Measurements from ENCODE around the gene MRPS22.
A peak's percentile ranks its signal among the peaks of the same experiment; 100 is the strongest.

The MRPS22 gene

DNA sequence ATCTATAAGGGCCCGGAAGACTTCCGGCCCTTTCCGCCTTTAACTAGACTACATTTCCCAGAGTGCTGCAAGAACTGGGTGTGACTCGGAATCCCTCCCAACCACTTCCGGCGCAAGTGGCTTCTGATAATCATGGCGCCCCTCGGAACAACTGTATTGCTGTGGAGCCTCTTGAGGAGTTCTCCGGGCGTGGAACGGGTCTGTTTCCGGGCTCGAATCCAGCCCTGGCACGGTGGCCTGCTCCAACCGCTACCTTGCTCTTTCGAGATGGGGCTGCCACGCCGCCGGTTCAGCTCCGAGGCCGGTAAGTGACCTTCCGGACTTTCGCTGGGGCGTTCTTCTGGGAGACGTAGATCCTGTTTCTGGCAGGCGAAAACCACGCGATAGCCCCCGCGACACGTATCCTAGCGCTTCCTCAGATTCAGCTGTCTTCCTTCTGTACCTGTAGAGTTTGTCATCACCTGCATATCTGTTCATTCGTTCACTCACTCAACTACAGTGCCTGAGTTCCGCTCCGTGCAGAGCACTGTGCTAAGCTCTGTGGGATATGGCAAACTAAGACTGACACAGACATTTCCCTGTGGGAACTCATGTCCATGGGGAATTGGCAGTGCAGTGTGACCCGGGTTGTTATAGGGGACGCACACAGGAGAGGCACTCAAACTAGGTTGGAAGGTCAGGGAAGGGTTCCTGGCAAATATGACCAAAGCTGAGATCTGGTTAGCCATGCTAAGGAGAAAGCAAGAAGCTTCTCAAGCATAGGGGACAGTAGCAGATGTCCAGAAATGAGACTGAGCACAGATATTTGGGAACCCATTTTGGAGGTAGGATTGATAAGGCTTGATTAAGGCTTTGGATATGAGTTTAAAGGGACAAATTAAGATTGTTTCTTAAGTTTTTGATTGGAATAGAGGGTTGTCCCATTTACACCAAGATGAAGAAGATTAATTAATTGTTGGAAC lies at the start of gene MRPS22:
MRPS22 (plus strand) TSS at position 126 of the 962 bp plus-strand sequence; CDS start at position 133, 7 bp downstream.
- peak; percentile 80 for DNase-seq
- ATAC-seq, result peak; percentile 88

DNA sequence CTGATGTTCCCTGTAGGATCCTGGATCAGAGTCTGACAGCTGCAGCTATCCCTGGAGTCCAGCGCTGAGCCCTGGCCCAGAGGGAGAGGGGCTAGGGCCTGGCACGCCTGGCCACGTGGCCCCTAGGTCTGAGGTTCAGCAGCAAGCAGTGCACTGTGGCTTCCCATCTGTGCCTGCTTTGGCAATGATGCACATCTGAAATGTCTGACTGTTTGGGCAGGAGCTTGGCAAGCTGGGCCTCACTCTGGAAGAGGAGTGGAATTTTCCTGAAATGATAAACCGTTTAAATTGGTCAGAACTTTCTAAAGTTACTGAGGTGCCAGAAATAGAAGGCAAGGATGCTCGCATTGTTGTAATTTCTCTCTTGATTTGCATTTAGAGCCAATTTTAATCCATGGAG lies 48.8 kb upstream of the MRPS22 start:
- DNase-seq (no peak), ATAC-seq (no peak)

DNA sequence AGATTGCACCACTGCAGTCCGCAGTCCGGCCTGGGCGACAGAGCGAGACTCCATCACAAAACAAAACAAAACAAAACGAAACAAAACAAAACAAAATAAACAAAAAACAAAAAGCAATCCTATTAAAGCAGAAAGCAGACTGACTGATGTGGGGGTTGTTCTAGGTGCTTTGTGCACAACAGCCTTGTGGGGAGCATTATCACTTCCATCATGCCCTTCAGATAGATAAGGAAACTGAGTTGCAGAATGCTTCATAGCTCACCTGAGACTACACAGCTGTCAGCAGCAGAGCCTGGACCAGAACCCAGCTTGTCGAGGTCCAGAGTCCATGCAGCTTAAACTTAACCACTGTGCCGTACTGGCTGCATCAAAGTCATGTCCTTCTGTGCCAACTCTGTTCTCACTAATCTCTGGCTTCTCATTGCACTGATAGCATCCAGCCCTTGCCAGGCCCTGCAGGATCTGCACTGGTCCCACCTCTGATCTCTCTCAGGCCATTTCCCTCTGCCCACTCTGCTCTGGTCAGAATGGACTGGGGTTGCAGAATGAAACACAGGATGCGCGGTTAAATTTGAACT lies 47.6 kb upstream of the MRPS22 start:
- ATAC-seq (no peak), DNase-seq (no peak)

DNA sequence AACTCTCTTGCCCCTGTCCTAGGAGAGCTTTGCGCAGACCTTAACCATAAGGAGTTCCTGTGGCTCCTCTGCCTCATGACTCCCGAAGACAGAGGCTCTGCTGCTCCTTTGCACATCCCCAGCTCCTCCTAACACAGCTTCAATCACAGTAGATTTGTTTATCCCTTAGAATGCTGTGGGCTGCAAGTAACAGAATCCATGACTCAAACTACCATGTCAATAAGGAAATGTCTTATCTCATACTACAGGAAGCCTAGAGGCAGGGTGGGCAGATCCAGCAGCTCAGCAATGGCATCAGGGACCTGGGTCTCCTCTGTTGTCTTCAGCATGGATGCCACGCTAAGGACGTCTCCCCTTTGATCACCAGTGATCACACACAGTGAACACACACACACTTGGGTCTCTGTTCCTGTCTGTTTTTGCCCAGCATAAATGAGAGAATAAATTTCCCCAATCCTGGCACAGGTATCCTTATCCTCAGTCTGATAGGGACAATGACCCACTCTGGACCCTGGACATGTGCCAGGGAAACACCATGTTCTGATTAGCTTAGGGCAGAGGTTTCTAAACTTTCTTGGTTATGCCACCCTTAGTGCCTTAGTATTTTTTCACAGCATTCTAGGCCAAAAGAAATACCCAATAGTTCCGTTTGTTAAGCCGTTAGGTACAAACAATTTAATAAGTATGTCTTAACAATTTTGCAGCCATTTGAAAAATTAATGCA lies 46.1 kb upstream of the MRPS22 start:
- DNase-seq, result no peak
- no peak for ATAC-seq

DNA sequence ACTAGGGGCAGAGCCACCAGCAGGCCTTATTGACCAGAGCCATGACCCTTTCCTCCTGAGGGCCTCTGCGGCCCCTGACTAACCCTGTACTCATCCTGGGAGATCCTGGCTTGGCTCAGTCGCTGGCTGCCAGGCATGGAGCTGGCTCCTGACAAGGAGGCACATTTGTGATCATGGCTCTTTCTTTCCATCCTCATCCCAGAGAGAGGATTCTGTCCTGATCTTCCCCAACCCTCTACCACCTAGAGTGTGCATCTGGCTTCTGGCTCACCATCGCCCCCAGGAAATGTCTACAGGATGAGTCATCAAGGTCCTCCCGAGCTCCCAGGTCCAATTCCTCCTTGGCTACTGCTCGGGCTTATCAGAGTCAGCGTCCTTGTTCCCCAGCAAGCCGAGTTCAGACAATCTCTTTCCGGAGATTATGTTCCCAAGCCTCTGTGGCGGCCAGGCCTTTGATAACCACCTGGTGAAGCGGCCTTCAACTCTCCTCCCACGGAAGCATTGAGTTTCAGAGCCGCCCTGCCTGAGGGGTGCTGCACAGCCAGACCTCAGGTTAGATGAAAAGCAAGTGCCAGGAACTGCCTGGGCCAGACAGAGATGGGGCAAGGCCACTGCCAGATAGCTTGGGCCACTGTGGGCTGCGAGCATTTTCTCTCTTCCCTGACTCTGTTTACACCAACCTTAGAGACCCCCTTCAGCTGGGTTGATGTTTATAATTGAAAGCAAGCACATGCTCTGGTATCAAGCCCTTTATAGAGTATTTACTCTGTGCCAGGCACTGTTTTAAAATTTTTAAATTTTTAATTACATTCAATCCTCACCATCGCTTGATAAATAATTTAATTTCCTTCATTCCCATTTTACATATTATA lies 44.3 kb upstream of the MRPS22 start:
- ATAC-seq (no peak), DNase-seq (no peak)

DNA sequence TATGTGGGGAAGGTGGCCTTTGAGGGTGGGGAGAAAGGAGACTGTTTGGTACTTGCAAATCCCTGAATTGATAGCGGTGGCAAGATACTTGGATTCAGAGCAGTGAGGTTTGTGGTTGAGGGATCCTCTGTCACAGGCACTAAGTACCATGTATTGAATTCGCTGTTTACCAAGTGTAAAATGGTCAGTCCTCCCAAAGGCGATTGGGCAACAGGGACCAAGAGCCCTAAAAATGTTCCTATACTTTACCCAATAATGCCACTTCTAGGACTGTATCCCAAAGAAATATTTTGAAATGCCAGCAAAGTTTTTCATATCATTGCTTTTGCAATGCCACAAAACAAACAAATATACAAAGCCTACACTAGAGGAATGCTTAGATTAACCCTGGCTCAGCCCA lies 43.4 kb upstream of the MRPS22 start:
- no peak for ATAC-seq

DNA sequence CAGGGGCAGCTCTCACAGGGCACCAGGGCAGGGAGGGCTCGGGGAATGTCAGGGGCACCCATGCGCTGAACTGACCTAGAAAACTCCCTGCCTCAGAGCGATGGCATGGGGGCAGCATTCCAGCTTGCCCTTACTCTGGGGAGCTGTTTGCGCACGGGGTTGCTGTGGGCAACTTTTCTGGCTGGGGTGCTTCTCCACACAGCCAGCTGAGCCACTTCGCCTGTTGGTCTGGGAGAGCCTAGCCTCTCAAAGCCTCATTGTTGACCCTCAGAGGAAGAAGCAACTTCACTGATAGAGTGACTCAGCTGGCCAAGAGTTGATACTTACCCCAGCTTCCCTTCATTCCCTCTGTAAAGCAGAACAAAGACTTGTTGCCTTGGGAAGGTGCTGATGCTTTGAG lies 42.6 kb upstream of the MRPS22 start:
- DNase-seq (no peak), ATAC-seq (no peak)

More for the DNA sequence above, 43.4 kb upstream of the MRPS22 start:
- DNase-seq, result no peak

DNA sequence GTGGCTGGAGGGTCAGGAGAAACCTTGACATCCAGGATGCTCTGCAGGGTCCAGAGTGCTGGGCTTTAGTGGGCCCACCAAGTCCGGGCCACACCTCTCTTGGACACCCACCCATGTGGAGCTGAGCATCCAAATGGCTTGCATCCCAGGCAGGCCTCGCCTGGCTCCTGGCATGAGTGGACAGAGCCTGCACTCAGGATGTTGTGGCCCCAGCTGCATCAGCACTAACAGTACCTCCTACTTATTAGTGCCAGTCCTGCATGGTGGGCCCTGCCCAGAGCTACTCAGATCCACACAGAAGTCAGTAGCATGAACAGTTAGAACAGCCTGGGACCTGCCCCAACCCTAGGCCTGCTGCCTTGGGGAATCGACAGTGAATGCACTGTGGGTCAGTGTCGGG lies 42.2 kb upstream of the MRPS22 start:
- ATAC-seq (no peak), DNase-seq (no peak)

DNA sequence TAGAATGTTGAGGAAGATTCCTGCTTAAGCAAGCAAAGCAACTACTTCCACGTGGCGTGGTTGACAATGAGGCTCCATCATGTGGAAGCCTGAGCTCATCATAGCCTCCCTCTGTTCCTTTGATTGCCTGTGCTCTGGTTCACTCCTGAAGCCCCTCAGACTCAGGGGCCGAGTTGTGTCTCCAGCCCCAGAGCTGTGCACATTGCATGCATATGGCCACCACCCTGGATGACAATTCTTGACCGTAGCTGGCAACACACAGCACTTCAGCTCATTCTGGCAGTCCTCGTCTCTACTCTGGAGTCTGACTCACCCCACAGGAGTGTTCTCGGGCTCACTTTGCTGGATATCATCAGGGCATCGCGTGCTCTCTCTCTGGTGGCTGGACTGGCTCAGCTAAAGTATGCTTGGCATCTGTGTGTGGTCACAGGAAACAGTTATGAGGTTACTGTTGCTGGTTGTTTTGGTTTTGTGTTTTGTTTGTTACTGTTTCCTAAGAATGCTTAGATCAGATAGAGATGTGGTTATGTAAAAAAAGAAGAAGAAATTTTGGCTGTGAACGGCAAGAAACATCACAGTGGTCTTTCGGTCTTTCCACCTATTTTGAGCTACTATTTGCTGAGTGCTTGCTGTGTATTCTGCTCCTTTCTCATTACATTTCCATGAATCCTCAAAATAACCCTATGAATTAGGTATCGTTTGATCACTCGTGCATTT lies 41.6 kb upstream of the MRPS22 start:
- DNase-seq, result no peak
- ATAC-seq, result no peak

DNA sequence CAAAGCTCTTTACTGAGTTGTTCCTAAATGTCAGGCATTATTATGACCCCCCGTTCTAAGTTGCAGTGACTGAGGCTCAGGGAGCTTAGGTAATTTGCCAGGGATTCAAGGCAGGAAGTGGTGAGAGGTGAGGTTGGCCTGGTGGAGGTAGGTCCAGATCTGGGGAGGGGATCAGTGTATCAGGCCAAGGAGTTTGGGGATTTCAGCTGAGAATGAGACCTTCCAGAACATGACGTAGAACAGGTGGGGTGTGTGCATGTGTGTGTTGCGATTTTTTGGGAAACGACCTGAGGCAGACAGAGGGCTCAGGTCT lies 41.1 kb upstream of the MRPS22 start:
- DNase-seq, result no peak
- no peak for ATAC-seq

DNA sequence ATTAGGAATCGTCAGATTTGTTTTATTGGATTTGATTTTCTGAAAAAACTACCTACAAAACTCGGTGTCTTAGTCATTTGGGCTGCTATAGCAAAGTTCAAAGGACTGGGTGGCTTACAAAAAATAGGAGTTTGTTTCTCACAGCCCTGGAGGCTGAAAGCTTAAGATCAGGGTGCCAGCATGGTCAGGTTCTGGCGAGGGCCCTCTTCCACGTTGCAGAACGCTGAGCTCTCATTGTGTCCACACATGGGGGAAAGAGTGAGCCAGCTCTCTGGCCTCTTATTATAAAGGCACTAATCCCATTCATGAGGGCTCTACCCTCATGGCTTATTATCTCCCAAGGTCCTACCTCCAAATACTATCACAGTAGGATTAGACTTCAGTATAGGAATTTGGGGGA lies 40.6 kb upstream of the MRPS22 start:
- DNase-seq (no peak), ATAC-seq (no peak)

DNA sequence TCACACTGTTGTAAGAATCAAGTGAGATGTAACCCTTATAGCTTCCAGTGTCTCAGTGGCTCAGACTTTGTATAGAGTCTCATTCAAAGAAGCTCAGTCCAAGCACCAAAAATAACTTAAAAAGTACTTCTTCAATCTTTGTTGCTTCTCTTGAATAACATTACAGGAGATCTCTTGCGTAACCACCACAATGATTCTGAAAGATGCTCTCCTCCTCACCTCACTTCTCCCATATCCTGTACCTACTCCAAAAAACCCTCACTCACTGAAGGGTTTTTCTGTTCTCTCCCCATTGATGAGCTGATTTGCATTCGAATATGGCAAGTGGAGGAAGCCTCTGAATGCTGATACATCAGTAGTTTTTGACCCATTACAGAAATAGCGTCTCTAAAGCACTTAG lies 39.4 kb upstream of the MRPS22 start:
- ATAC-seq, result no peak
- DNase-seq, result no peak

DNA sequence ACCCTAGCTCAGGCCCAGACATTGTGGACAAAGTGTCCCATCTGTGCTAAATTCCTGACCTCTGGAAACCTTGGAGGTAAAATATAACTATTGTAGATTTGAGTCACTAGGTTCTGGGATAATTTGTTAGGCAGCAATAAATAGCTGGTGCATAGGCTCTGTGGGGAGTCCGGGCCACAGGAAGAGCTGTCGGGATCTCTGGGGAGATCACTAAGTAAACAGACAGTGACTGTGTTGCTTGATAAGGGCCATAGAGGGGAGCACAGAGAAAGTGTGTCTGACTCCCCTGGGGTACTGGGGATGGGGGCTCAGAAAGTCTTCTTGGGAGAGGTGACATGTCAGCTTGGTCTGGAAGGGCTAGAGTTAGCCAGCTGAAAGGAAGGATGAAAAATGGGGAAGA lies 37.7 kb upstream of the MRPS22 start:
- ATAC-seq (no peak), DNase-seq (no peak)

DNA sequence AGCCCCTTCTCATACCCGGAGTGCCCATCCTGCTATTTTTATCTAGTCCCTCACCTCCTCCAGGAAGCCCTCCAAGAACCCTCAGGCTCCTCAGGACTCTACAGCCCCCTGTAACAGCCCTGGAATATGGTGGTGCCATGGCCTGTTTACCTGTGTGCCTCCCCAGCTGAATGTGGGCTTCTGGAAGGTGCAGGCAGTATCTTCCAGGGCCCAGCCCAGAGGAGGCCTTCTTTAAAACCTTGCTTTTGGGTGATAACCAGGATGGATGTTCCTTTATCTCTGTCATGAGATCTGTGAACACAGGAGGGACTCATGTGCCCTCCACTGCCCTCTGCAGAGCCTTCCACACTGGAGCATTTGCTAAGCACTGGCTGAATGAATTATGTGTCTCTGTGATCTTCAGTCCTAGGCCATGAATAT lies 36.7 kb upstream of the MRPS22 start:
- ATAC-seq, result no peak
- DNase-seq, result no peak

DNA sequence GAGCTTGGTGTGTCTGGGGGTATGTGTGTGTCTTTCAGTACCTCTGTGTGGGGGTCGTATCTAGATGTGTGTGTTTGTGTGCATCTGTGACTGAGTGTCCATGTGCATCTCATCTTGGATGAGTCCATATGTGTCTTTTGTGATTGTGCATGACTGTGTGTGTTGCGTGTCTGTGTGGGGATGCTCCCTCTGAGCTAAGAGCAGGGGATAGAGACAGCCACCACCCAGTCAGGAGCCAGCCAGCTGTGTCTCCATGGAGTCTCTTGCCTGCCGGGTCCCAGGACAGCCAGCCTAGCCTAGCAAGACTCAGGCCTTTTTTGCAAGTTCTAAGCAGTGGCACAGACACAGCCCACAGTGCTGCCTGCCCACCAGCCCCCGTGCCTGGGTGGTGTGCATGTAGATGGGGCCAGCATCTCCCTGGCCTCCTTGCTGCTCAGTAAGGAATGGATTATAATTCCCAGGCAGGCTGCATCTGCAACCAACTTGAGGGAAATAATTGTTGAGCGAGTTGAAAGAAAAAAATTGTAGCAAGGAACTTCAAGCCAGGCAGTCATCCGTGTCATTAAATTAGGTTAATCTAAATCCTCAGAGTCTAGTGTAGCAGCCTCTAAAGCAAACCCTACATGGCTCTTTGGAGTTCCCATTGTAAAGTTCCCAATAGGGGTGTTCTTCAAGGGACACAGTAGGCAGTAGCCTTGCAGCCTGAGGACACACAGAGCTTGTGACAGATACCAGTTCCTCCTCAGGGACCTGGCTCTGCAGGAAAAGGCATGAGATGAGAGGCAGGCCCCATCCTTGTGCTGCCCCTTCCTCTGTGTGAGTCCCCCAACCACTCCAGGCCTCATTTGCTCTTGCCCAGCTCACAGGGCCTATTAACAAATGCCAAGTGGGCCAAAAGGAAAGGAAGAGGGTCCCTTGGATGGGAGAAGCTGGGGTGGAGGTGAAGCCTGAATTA lies 35.9 kb upstream of the MRPS22 start:
- DNase-seq (no peak), ATAC-seq (no peak)

DNA sequence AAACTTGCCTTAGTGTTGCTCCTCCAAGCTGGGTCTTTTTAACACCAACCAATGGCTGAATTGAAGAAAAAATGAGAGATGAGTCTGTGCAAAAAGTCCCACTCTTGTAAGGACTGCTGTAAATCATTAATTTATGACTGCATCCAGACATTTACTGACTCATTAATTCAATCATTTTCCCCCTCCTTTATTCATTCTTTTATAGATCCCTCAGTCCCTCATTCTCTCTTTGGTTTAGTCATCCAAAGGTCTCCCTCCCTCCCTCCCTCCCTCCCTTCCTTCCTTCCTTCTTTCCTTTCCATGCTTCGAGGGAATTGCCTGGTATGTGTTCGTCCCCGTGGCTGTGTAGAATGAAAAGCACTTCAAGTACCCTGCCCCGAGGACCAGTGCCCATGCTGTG lies 35.3 kb upstream of the MRPS22 start:
- ATAC-seq, result no peak
- no peak for DNase-seq

DNA sequence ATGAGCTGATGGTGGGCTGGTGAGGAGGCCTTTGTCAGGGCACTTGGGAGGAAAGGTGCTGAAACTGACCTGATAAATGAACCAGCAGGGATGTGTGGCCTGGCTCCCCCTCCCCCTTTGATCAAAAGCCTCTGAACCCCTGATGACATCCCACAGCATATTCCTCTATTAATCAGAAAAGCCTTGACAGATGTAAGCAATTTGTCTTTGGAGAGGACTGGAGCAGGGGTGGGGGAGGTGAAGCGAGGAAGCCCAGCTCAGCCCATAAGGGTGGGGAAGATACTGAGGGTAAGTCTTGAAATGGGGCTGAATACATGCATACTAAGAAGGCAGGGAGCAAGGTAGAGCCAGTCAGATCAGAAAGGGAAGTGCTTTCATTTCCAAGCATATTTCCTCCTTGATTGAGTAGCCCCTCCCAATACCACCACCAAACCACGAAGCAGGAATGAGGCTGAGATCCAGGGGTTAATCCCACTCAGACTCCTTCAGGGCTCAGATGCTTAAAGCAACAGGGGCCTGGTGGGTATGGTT lies 34.7 kb upstream of the MRPS22 start:
- DNase-seq (no peak), ATAC-seq (no peak)

DNA sequence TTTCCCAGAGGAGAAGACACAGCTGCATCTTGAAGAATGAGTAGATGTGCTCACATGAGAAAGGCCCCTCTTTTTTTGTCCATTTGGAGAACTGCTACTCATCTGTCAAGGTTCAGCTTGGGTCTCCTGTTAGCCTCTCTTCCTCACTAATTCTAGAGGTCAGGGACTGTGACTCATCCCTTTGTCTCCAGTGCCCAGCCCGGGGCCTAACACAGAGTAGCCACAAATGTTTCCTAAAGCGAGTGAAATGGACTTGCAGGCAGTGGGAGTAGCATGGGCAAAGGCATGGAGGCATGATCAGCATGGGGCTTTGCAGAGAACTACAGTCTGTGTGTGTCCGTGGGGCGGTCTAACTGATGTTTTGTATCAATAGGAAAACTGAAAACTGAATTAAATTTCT lies 33.9 kb upstream of the MRPS22 start:
- no peak for ATAC-seq
- DNase-seq, result no peak

DNA sequence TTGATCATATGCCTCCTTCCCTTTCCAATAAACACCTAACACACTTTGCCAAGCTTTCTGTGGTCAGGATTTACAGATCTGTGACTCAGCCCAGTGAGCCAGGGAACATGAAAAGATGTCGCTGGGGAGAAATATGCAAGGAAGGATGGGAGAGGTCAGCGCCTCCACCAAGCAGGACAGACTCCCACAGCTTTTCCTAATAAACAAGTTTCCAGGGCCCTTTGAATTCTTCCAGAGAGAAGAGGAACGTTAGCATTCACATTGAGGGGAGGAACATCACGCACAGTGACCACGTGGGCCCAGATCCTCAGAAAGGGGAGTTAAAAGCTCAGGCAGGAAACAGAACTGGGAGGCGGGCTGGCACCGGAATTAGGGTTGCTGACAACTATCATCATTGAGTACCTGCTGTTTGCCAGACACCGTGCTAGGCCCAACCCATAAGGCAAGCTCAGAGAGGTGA lies 33.3 kb upstream of the MRPS22 start:
- DNase-seq, result no peak

DNA sequence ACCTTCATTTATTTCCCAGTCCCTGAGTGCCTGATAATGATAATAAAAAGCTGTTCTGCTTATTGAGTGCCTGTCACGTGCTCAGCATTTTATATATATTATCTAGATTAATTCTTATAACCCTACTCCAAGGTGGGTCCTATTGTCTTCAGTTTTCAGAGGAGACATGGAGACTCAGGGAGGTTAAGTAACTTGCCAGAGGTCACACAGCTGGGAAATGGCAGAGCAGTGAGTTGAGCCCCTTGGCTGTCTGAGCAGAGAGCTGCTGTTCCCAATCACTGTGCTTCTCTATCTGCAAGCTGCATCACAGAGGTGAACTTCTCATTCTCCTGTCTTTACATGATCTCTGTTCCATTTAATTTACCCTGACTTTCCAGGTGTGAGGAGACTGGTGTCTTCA lies 32.3 kb upstream of the MRPS22 start:
- DNase-seq, result no peak
- no peak for ATAC-seq

More for the DNA sequence above, 33.3 kb upstream of the MRPS22 start:
- ATAC-seq, result no peak

Data from stimulated activated naive CD8-positive, alpha-beta T cell treated with anti-CD3 and anti-CD28 coated beads, Interleukin-15, Interleukin-2, amounts not matched to agents 100 U/mL and 50 U/mL, for 24 hours (primary cell).